HEK293 (cell line): Measurements from ENCODE around the gene PTPRA.

ENCODE experiments used
- CTCF ChIA-PET: fragments of 350-600 bp; formaldehyde crosslinking; extraction: SDS; loops from one replicate; lab custom pipeline; 2021; ENCODE audit warnings: antibody characterized with exemption; lab: Yijun Ruan, JAX
- POLR2A ChIA-PET: fragments of 300-600 bp; formaldehyde crosslinking; extraction: SDS; loops from one replicate; lab custom pipeline; 2020; ENCODE audit warnings: antibody characterized with exemption, inconsistent platforms; lab: Yijun Ruan, JAX
- H3K27ac ChIP-seq: fragments of 200-500 bp; sonication (Bioruptor generic); 2 replicates; pipeline ENCODE4 v1.5.1; 2014; ENCODE audit warnings: low read depth, low read length, control low read depth, inconsistent platforms; ENCODE audit errors: extremely low read depth
- H3K36me3 ChIP-seq, 2 experiments: fragments of 200-500 bp in 1 of 2; sonication (Bioruptor generic) in 1 of 2; 1 replicate in 1 of 2; 2 replicates in 1 of 2; pipeline ENCODE4 v1.5.1; 2014 to 2017; ENCODE audit warnings: inconsistent platforms in 2 of 2, low read length in 2 of 2; ENCODE audit not compliant: control insufficient read depth in 2 of 2, insufficient read depth in 1 of 2
- H3K4me1 ChIP-seq: fragments of 200-500 bp; sonication (Bioruptor generic); 2 replicates; pipeline ENCODE4 v1.5.1; 2014; ENCODE audit warnings: mild to moderate bottlenecking, low read length, inconsistent platforms; ENCODE audit not compliant: control insufficient read depth, insufficient read depth
- H3K4me3 ChIP-seq: 2 replicates; pipeline ENCODE4 v1.5.1; 2011; ENCODE audit warnings: low read depth, mild to moderate bottlenecking, control low read depth, low read length, moderate library complexity
- H3K9me3 ChIP-seq: fragments of 200-500 bp; sonication (Bioruptor generic); 2 replicates; pipeline ENCODE4 v1.5.1; 2014; ENCODE audit warnings: low read depth, low read length, inconsistent platforms; ENCODE audit not compliant: control insufficient read depth, insufficient read depth
- CTCF ChIP-seq: fragments of 450-650 bp; formaldehyde crosslinking; IDR thresholded peaks from 2 replicates; pipeline ENCODE4 v1.5.1; 2016; ENCODE audit warnings: missing biosample characterization, missing genetic modification characterization
- GLIS1 ChIP-seq: fragments of 450-650 bp; formaldehyde crosslinking; IDR thresholded peaks from 2 replicates; pipeline ENCODE4 v1.5.1; 2016; ENCODE audit warnings: missing biosample characterization, missing genetic modification characterization
- ZBTB10 ChIP-seq: fragments of 450-650 bp; formaldehyde crosslinking; IDR thresholded peaks from 2 replicates; pipeline ENCODE4 v1.5.1; 2016; ENCODE audit warnings: missing biosample characterization, missing genetic modification characterization
- ZNF26 ChIP-seq: fragments of 450-650 bp; formaldehyde crosslinking; IDR thresholded peaks from 2 replicates; pipeline ENCODE4 v1.5.1; 2016; ENCODE audit warnings: missing biosample characterization, missing genetic modification characterization
- ZNF596 ChIP-seq: fragments of 450-650 bp; IDR thresholded peaks from 2 replicates; pipeline ENCODE4 v1.5.0; 2018; ENCODE audit warnings: missing biosample characterization, mild to moderate bottlenecking, missing genetic modification characterization, moderate library complexity
- ZNF747 ChIP-seq: fragments of 450-650 bp; formaldehyde crosslinking; IDR thresholded peaks from 2 replicates; pipeline ENCODE4 v1.5.1; 2016; ENCODE audit warnings: missing biosample characterization, missing genetic modification characterization
- ZNF776 ChIP-seq: fragments of 450-650 bp; formaldehyde crosslinking; IDR thresholded peaks from 2 replicates; pipeline ENCODE4 v1.5.0; 2017; ENCODE audit warnings: missing biosample characterization, missing genetic modification characterization, borderline replicate concordance
- ZSCAN23 ChIP-seq: fragments of 450-650 bp; formaldehyde crosslinking; IDR thresholded peaks from 2 replicates; pipeline ENCODE4 v1.5.1; 2016; ENCODE audit warnings: missing biosample characterization, missing genetic modification characterization
- TF ChIP-seq, protein P1 (sequence below): fragments of 450-650 bp; formaldehyde crosslinking; IDR thresholded peaks from 2 replicates; pipeline ENCODE4 v1.5.1; 2016; ENCODE audit warnings: missing biosample characterization, missing genetic modification characterization
- TF ChIP-seq, protein P2 (sequence below): fragments of 450-650 bp; formaldehyde crosslinking; IDR thresholded peaks from 2 replicates; pipeline ENCODE4 v1.5.1; 2016; ENCODE audit warnings: missing biosample characterization, missing genetic modification characterization
- TF ChIP-seq, protein P3 (sequence below): fragments of 450-650 bp; formaldehyde crosslinking; IDR thresholded peaks from 2 replicates; pipeline ENCODE4 v1.5.1; 2016; ENCODE audit warnings: missing biosample characterization, missing genetic modification characterization, low read depth

Gene PTPRA

DNA sequence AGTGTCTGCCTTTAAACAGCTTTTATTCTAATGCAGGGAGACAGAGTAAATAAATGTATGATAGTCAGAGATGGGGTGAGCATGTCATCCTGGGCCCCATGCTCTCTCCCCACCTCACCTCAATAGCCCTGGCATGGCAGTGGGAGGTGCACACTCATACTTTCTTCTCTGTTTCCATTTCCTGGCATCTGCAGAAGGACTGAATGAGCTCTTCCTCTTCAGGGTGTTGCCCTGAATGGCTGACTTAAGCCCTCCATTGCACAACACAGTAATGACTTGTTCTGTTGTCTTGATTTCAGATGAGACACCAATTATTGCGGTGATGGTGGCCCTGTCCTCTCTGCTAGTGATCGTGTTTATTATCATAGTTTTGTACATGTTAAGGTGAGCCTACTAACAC, 113.2 kb downstream of the PTPRA start (continued):
- no peak for TF ChIP-seq CTCF (tag by site-specific recombination)
- TF ChIP-seq, all 188 proteins: peak for 0

- H3K27ac ChIP-seq, result no peak overlapping the region
- H3K36me3 ChIP-seq, result peaks cover 51 to 82% of the 10 kb centered on the region in 2 experiments
- ChIA-PET POLR2A (no interaction called here), CTCF (no interaction called here)
- H3K4me3 ChIP-seq, result no peak overlapping the region
- peaks cover 7% of the 10 kb centered on the region for H3K4me1 ChIP-seq
- no peak for TF ChIP-seq ZNF776 (tag by site-specific recombination)
- TF ChIP-seq ZBTB10 (tag by site-specific recombination), result no peak
- TF ChIP-seq, protein P1, sequence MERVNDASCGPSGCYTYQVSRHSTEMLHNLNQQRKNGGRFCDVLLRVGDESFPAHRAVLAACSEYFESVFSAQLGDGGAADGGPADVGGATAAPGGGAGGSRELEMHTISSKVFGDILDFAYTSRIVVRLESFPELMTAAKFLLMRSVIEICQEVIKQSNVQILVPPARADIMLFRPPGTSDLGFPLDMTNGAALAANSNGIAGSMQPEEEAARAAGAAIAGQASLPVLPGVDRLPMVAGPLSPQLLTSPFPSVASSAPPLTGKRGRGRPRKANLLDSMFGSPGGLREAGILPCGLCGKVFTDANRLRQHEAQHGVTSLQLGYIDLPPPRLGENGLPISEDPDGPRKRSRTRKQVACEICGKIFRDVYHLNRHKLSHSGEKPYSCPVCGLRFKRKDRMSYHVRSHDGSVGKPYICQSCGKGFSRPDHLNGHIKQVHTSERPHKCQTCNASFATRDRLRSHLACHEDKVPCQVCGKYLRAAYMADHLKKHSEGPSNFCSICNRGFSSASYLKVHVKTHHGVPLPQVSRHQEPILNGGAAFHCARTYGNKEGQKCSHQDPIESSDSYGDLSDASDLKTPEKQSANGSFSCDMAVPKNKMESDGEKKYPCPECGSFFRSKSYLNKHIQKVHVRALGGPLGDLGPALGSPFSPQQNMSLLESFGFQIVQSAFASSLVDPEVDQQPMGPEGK (tag by site-specific recombination), result no peak
- H3K9me3 ChIP-seq, result no peaks in the 10 kb centered on the region
Observed at GRCh38 chr20:2987861-2988260, 114.6 kb downstream of the PTPRA start.

DNA sequence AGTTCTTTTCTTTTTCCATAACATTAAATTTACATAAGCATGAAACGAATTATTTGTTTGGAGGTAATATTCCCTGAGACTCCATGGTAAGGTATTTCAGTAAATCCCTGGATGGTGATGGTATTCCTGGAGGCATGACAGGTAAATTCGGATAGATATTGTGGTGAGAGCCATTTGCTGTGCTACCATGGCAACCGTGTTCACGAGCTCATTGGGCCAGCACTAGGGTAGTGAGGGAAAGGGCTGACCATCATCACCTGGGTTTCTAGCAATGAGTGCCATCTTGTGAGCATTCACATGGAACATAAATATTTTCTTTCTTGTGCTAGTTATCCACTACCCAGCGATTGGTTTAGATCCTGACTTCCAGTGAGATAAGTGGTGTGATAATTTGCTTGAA, 118.3 kb downstream of the PTPRA start:
- Histone ChIP-seq H3K4me1 (no peaks in the 10 kb centered on the region), H3K4me3 (no peak overlapping the region), H3K9me3 (no peaks in the 10 kb centered on the region), H3K27ac (no peak overlapping the region), H3K36me3 (peaks cover 46 to 90% of the 10 kb centered on the region in 2 experiments)
- ChIA-PET POLR2A (no interaction called here), CTCF (interaction anchor here (3.6 kb wide), 1 partner anchor 10 kb away, joined by 15 read pairs; no protein-coding TSS in a partner anchor)
- TF ChIP-seq, protein P2, sequence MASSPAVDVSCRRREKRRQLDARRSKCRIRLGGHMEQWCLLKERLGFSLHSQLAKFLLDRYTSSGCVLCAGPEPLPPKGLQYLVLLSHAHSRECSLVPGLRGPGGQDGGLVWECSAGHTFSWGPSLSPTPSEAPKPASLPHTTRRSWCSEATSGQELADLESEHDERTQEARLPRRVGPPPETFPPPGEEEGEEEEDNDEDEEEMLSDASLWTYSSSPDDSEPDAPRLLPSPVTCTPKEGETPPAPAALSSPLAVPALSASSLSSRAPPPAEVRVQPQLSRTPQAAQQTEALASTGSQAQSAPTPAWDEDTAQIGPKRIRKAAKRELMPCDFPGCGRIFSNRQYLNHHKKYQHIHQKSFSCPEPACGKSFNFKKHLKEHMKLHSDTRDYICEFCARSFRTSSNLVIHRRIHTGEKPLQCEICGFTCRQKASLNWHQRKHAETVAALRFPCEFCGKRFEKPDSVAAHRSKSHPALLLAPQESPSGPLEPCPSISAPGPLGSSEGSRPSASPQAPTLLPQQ, result no peak

GRCh38 chr20:2993250-2993649, 120.0 kb downstream of the PTPRA start:
- H3K4me3 ChIP-seq, result no peak overlapping the region
- H3K36me3 ChIP-seq, result peaks cover 43 to 73% of the 10 kb centered on the region in 2 experiments
- POLR2A ChIA-PET, result no interaction called here
- CTCF ChIA-PET, result interaction anchor here (3.6 kb wide), 1 partner anchor 8 kb away, joined by 15 read pairs; no protein-coding TSS in a partner anchor
- no peaks in the 10 kb centered on the region; the same call in 1 of the 2 replicates for H3K4me1 ChIP-seq
- H3K9me3 ChIP-seq, result no peaks in the 10 kb centered on the region
- TF ChIP-seq, protein P1 (tag by site-specific recombination), result no peak
- TF ChIP-seq ZNF747 (tag by site-specific recombination) (no peak), GLIS1 (no peak), ZNF26 (tag by site-specific recombination) (no peak), ZNF596 (tag by site-specific recombination) (no peak), ZSCAN23 (tag by site-specific recombination) (no peak)
- TF ChIP-seq, protein P3, sequence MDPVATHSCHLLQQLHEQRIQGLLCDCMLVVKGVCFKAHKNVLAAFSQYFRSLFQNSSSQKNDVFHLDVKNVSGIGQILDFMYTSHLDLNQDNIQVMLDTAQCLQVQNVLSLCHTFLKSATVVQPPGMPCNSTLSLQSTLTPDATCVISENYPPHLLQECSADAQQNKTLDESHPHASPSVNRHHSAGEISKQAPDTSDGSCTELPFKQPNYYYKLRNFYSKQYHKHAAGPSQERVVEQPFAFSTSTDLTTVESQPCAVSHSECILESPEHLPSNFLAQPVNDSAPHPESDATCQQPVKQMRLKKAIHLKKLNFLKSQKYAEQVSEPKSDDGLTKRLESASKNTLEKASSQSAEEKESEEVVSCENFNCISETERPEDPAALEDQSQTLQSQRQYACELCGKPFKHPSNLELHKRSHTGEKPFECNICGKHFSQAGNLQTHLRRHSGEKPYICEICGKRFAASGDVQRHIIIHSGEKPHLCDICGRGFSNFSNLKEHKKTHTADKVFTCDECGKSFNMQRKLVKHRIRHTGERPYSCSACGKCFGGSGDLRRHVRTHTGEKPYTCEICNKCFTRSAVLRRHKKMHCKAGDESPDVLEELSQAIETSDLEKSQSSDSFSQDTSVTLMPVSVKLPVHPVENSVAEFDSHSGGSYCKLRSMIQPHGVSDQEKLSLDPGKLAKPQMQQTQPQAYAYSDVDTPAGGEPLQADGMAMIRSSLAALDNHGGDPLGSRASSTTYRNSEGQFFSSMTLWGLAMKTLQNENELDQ (tag by site-specific recombination), result no peak
- no peak overlapping the region for H3K27ac ChIP-seq
